NOMO-1 (cell line): ENCODE measurements around the gene JAKMIP1.

ENCODE experiments used
- DNase-seq, 2 experiments: peaks; one replicate each; lab custom pipeline; 2025; ENCODE audit not compliant: unreplicated experiment in 2 of 2; lab: John Stamatoyannopoulos, UW

The JAKMIP1 gene

GRCh38 chr4:6204871-6205566 is 4.7 kb upstream of the JAKMIP1 start:
- DNase-seq = no peak

DNA sequence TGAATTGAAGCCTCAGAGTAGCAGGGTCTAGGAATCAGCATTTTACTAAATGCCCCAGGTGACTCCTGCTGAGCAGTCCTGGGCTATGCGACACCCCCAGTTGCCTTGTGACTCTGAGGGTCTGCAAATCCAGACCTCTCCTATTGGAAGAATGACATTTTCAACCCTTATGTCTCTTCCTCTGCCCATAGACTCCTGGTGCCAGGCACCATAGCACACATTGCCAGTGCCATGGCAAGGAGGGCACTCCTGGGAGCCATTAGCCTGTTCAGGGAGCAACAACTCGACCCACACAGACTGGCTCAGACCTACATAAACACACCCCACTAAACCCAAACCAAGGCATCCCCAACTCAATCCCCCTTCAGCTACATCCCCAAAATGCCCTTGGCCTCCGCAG is 3.7 kb upstream of the JAKMIP1 start:
- DNase-seq = no peak

- peak in 1 of 2 experiments; percentile 1 for DNase-seq
These were observed 1.3 kb upstream of the JAKMIP1 start for GRCh38 chr4:6201580-6202091.

DNA sequence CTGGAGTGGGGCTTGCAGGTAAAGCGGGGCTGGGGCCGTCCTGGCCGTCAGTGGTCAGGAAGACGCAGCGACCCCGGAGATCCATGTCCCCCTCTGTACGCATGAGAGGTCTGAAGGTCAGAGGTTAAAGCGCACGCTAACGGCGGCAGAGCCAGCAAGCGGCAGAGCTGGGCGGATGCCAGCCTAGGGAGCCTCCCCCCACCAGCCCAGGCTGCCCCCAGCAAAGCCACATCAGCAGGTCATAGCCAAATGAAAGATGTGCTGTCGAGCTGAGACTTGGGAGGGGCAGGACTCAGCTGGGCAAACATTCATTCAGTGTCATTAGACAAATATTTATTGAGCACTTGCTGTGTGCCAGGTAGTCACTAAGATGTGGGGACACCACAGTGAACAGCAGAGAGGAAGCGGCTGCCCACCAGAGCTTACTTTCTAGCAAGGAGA is 593 bp upstream of the JAKMIP1 start:
- DNase-seq = no peak

GRCh38 chr4:6199422-6199921 is 877 bp downstream of the JAKMIP1 start:
- DNase-seq = no peak

DNA sequence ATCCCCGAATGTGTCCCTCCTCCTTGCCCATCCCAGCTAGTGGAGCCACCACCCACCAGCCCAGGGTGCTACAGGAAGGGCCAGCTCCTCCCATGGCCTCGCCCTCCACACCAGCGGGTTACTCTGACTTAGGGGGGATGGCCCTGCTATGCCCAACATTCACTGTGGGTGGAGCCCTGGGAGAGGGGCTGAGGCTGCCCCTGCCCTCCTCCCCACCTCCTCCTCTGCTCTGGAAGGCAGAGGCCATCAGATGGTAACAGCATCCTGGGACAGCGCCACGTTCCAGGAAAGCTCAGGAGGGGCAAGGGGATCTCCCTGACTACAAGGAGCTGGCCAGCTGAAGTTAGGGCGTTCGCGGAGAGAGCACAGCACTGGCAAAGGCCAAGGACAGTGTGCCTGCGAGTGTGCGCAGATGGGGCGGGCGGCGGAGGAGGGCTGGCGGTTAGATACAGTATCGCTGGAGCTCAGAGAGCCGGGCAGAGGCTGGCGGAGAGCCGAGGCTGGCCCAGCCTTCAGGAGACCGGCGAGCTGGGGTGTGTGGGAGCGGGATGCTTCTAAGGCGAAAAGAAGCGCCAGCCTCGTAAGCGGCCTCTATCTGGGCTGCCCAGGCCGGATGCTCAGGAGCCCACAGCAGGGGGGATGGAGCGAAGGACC is 1.5 kb downstream of the JAKMIP1 start:
- no peak for DNase-seq

GRCh38 chr4:6198278-6198677 is 2.1 kb downstream of the JAKMIP1 start:
- no peak for DNase-seq

GRCh38 chr4:6197433-6198174 is 2.7 kb downstream of the JAKMIP1 start:
- no peak for DNase-seq

- no peak for DNase-seq
These were observed 3.5 kb downstream of the JAKMIP1 start for GRCh38 chr4:6196871-6197270.

DNA sequence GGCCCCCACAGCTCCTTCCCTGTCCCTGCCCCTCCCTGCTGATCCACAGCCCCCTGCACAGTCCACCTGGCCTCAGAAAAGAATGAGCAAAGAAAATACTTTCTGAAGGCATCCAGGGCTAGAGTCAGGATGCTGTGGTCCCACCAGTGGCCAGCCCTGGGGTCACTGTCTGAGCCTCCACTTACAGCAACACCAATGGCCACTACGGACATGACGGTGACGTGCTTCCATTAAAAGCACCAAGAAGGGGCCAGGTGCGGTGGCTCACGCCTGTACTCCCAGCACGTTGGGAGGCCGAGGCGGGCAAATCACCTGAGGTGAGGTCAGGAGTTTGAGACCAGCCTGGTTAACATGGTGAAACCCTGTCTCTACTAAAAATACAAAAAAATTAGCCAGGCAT is 4.0 kb downstream of the JAKMIP1 start:
- no peak for DNase-seq

GRCh38 chr4:6195602-6196319 is 4.6 kb downstream of the JAKMIP1 start:
- DNase-seq = no peak

DNA sequence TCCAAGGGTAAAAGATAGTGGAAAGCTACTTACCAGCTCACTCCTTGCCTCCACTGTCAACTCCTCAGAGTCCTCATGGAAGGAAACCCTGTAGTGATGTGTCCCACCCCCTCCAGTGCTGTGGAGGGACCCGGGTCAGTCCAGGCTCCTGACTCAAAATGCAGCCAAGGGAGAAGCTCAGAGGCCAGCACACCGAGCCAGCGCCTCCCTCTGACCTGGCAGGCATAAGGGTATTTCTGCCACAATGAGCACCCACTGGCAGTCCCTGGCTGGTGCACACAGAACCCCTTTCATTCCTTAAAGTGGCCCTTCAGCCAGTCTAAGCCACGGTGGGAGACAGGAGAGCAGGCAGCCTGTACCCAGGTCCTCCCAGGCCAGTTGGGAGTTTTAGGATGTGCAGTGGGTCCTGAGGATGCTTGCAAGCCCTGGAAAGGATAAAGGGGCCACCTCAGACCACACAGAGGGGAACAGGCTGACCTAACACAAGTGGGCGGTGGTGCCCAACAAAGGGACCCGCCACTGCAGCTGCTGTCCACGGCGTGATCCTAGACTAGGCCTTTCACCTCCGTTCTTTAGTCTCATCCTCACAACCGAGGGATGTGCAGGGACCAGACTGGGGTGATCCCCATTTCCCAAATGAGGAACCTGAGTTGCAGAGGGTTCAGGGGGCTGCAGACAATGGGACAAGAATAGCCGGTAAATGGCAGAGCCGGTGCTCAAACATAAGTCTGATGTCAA is 5.7 kb downstream of the JAKMIP1 start:
- no peak for DNase-seq

GRCh38 chr4:6193399-6193798 is 7.0 kb downstream of the JAKMIP1 start:
- no peak for DNase-seq

DNA sequence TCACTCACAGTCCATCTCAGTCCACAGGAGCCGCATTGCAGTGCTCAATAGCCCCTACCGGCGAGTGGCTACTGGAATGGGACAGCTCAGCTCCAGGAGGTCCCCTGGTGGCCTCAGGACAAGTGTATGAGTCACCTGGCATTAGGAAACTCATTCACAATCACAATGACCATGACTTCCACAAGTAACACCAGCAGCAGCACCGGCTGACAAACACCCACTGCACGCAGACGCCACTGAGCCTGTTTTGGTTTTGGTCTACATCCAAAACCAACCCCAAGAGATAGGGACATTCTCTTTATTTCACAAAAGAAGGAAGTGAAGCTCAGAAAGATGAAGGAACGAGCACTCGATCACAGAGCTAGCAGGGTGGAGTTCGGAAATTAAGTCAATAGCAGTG is 8.1 kb downstream of the JAKMIP1 start:
- DNase-seq = no peak

GRCh38 chr4:6191448-6192130 is 8.8 kb downstream of the JAKMIP1 start:
- DNase-seq = no peak

GRCh38 chr4:6190486-6190885 is 9.9 kb downstream of the JAKMIP1 start:
- DNase-seq = no peak

GRCh38 chr4:6189511-6189910 is 10.8 kb downstream of the JAKMIP1 start:
- no peak for DNase-seq

DNA sequence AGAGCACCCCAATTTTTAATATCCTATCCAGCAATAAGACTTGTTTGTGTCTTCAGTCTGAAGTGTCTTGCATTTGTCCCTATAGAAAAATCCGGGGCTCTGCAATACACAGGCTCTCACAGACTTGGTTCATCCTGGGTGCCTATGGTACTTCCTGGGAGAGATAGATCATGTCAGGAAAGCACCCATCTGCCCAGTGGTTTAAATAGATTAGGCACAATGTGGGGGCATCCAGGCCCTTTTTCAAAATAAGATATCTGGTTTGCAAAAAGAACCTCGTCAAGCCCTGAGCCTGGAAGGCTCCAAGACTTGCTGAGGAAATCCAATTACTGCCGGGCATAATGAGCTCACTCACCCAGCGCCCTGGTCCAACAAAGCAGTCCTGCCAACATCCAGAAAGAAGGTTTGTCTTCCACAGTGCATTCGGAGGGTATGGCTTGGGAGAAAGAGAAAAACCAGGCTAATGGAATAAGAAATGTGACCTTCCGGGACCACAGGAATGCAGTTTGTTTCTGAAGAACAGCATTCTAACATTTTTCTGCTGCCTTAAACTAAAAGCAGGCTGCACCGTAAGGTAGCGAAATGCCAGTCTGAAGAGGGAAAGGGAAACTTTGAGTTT is 11.6 kb downstream of the JAKMIP1 start:
- no peak for DNase-seq

DNA sequence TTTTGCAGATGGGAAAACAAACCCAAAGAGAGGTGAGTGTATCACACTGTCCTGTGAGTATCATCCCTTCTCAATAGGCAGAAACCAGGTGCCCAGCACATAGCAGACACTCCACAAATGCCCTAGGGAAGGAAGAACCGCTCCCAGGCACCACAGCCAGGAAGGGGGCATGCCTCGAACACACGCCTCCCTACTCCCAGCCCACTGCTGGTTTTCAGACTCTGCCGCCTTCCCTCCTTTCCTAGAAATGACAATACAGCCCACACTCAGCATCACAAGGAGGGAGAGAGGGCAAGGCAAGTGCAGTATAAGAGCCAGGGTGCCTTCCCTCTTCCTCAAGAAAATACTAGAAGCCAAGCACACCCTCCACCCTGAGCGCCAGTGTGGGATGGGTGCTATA is 16.2 kb downstream of the JAKMIP1 start:
- DNase-seq = no peak
